MCF 10A (cell line): ENCODE data around the gene RGS3. TPM values are rescaled to one million over a fixed set of nuclear protein-coding genes. Genes with fewer than 3 reads are reported as not detected.

Experiments
- BruUV-seq: library from RNA; stranded (reverse); fragments of 400-500 nt; replicated peaks from 2 replicates; lab custom pipeline; 2021; lab: Mats Ljungman, UMichigan
- CTCF ChIA-PET: fragments of 300-600 bp; sonication (Branson Sonifier 250); formaldehyde crosslinking; extraction: SDS; loops from one replicate; lab custom pipeline; 2021; ENCODE audit warnings: antibody characterized with exemption, inconsistent platforms; lab: Yijun Ruan, JAX
- POLR2A ChIA-PET: fragments of 300-600, 350-650 bp; sonication (Branson Sonifier 250); formaldehyde crosslinking; extraction: SDS; loops from one replicate; lab custom pipeline; 2020; ENCODE audit warnings: antibody characterized with exemption, inconsistent platforms; lab: Yijun Ruan, JAX
- DNase-seq: peaks from one replicate; pipeline ENCODE4 v3.0.0-alpha.2; 2018; ENCODE audit not compliant: unreplicated experiment
- H3K27ac Mint-ChIP-seq: one replicate; pipeline ENCODE4 v1.8.0; 2022; ENCODE audit warnings: mild to moderate bottlenecking, low read depth, mixed read lengths; ENCODE audit not compliant: unreplicated experiment
- H3K27me3 Mint-ChIP-seq: one replicate; pipeline ENCODE4 v1.8.0; 2022; ENCODE audit warnings: mixed read lengths; ENCODE audit not compliant: insufficient read depth, unreplicated experiment
- H3K36me3 Mint-ChIP-seq: one replicate; pipeline ENCODE4 v1.8.0; 2022; ENCODE audit warnings: mild to moderate bottlenecking, moderate library complexity, mixed read lengths; ENCODE audit not compliant: insufficient read depth, unreplicated experiment
- H3K4me1 Mint-ChIP-seq: one replicate; pipeline ENCODE4 v1.8.0; 2022; ENCODE audit warnings: mixed read lengths; ENCODE audit not compliant: insufficient read depth, unreplicated experiment
- H3K4me3 Mint-ChIP-seq: one replicate; pipeline ENCODE4 v1.8.0; 2022; ENCODE audit warnings: mild to moderate bottlenecking, moderate library complexity, mixed read lengths; ENCODE audit not compliant: unreplicated experiment
- H3K9me3 Mint-ChIP-seq: one replicate; pipeline ENCODE4 v1.8.0; 2022; ENCODE audit warnings: mixed read lengths; ENCODE audit not compliant: unreplicated experiment
- CTCF ChIP-seq: fragments of 200-600 bp; IDR thresholded peaks from one replicate; pipeline ENCODE4 v1.8.0; 2022; ENCODE audit warnings: antibody characterized with exemption, mild to moderate bottlenecking; ENCODE audit not compliant: unreplicated experiment
- intact Hi-C: fragments of 100-400 bp; cut with micrococcal nuclease; formaldehyde crosslinking; loops from 2 replicates; pipeline ENCODE4 v1.14.1; 2022
- total RNA-seq: library from RNA; stranded (reverse); gene quantifications from 2 replicates; pipeline ENCODE4 v1.2.3, GENCODE V29; 2022

Gene RGS3
- total RNA-seq, 1 experiment from 2014 or later = 32.1 TPM

GRCh38 chr9:113444736-113445135 is 18.8 kb upstream of the RGS3 start:
- intact Hi-C loops = no loop called here
- no TSS peak for BruUV-seq
- no peak for DNase-seq
- no peak overlapping the region for H3K4me3 Mint-ChIP-seq
- TF ChIP-seq CTCF = no peak
- no peaks in the 10 kb centered on the region for H3K27me3 Mint-ChIP-seq
- peaks cover 7% of the 10 kb centered on the region for H3K36me3 Mint-ChIP-seq
- H3K9me3 Mint-ChIP-seq = no peaks in the 10 kb centered on the region
- ChIA-PET CTCF (interaction anchor here (0.6 to 10.0 kb wide), 7 partner anchors 10 to 211 kb away, joined by 3 to 317 read pairs (median 10); no protein-coding TSS in a partner anchor), POLR2A (no interaction called here)
- H3K27ac Mint-ChIP-seq = no peak overlapping the region
- no peaks in the 10 kb centered on the region for H3K4me1 Mint-ChIP-seq

GRCh38 chr9:113446323-113446740 is 17.2 kb upstream of the RGS3 start:
- POLR2A ChIA-PET = interaction anchor here (0.6 to 1.9 kb wide), 5 partner anchors 72 to 210 kb away, joined by 3 to 15 read pairs (median 4); no protein-coding TSS in a partner anchor
- intact Hi-C loops = loop anchor here (2.0 kb wide), 3 partner anchors 138 to 208 kb away; no protein-coding TSS in a partner anchor
- H3K4me3 Mint-ChIP-seq = no peak overlapping the region

GRCh38 chr9:113449376-113449775 is 14.2 kb upstream of the RGS3 start:
- intact Hi-C loops = no loop called here
- no peaks in the 10 kb centered on the region for H3K4me1 Mint-ChIP-seq
- no peak for DNase-seq

More at GRCh38 chr9:113446323-113446740, 17.2 kb upstream of the RGS3 start:
- Mint-ChIP-seq H3K36me3 (peaks cover 7% of the 10 kb centered on the region), H3K27ac (no peak overlapping the region), H3K27me3 (no peaks in the 10 kb centered on the region), H3K4me1 (no peaks in the 10 kb centered on the region), H3K9me3 (no peaks in the 10 kb centered on the region)
- BruUV-seq = no TSS peak
- CTCF ChIA-PET = interaction anchor here (0.6 to 10.0 kb wide), 35 partner anchors 8 to 227 kb away, joined by 3 to 317 read pairs (median 4); no protein-coding TSS in a partner anchor
- peak; percentile 66 for TF ChIP-seq CTCF
- peak; percentile 51 for DNase-seq

More at GRCh38 chr9:113449376-113449775, 14.2 kb upstream of the RGS3 start:
- TF ChIP-seq CTCF = no peak
- H3K27me3 Mint-ChIP-seq = no peaks in the 10 kb centered on the region
- H3K9me3 Mint-ChIP-seq = no peaks in the 10 kb centered on the region
- BruUV-seq = no TSS peak
- POLR2A ChIA-PET = no interaction called here
- H3K4me3 Mint-ChIP-seq = no peak overlapping the region
- H3K27ac Mint-ChIP-seq = no peak overlapping the region
- H3K36me3 Mint-ChIP-seq = peaks cover 7% of the 10 kb centered on the region
- CTCF ChIA-PET = interaction anchor here (1.2 to 10.0 kb wide), 3 partner anchors 15 to 206 kb away, joined by 3 to 317 read pairs (median 4); partner anchors contain the start of gene RGS3
